Aorta (tissue), 5 donors: ENCODE results near the gene PTBP3. TPM values are rescaled to one million over a fixed set of nuclear protein-coding genes. Genes with fewer than 3 reads are reported as not detected.
"Not testable (repeated sequence)": the region's sequence is repeated elsewhere in the genome, so short reads cannot be mapped to it uniquely, and the experiment has no call there.

Experiments
- ATAC-seq: fragments of 200-7000 bp; cut with Tn5 transposase; one replicate; pipeline ENCODE4 v1.9.1; 2022; ENCODE audit warnings: moderate library complexity; ENCODE audit not compliant: low FRiP score
- DNase-seq, 2 donors: peaks; one replicate each; pipeline ENCODE4 v3.0.0-alpha.2; 2020
- H3K27ac ChIP-seq, 2 donors: one replicate each; pipeline ENCODE4 v1.5.1; 2013; ENCODE audit warnings: low read length in 2 of 2, mild to moderate bottlenecking in 2 of 2, moderate library complexity in 2 of 2, control low read depth in 1 of 2, inconsistent platforms in 1 of 2, low read depth in 1 of 2
- H3K27me3 ChIP-seq, 2 donors: one replicate each; pipeline ENCODE4 v1.6.1; 2013; ENCODE audit warnings: control low read depth in 1 of 2, low read length in 1 of 2, mild to moderate bottlenecking in 1 of 2, moderate library complexity in 1 of 2; ENCODE audit not compliant: insufficient read depth in 2 of 2, control insufficient read depth in 1 of 2
- H3K36me3 ChIP-seq, 2 donors: one replicate each; pipeline ENCODE4 v1.6.1; 2013; ENCODE audit warnings: control low read depth in 1 of 2, low read length in 1 of 2, mild to moderate bottlenecking in 1 of 2; ENCODE audit not compliant: insufficient read depth in 2 of 2, control insufficient read depth in 1 of 2
- H3K4me1 ChIP-seq, 2 donors: one replicate each; pipeline ENCODE4 v1.6.1; 2013; ENCODE audit warnings: low read length in 2 of 2, control low read depth in 1 of 2, mild to moderate bottlenecking in 1 of 2, moderate library complexity in 1 of 2; ENCODE audit not compliant: insufficient read depth in 2 of 2, control insufficient read depth in 1 of 2
- H3K4me3 ChIP-seq, 2 donors: one replicate each; pipeline ENCODE4 v1.5.1; 2013; ENCODE audit warnings: low read length in 2 of 2, control low read depth in 1 of 2, mild to moderate bottlenecking in 1 of 2
- H3K9me3 ChIP-seq: one replicate; pipeline ENCODE4 v1.6.1; 2013; ENCODE audit warnings: mild to moderate bottlenecking, low read length; ENCODE audit not compliant: control insufficient read depth
- WGBS, 2 donors: extraction: QIAGEN DNeasy Blood & Tissue Kit; methylation state at CpG; one replicate each; pipeline ENCODE4 v1.1.7; 2013; 5-methylcytosine and 5-hydroxymethylcytosine counted together
- intact Hi-C, 2 donors: fragments of 100-400 bp; cut with DNase I; formaldehyde crosslinking; loops; one replicate each; pipeline versions ENCODE4 v1.14.2 to v1.15.0; 2022
- polyA plus RNA-seq, 2 donors: library from polyadenylated mRNA; stranded (reverse); fragments of 200-250 nt; gene quantifications; one replicate each; pipeline ENCODE4 v1.2.3, GENCODE V29; 2013
- total RNA-seq, 2 donors: library from RNA; stranded (reverse); fragmentation: NEBNext Ultra II Directional; extraction: Animal tissue kit (Norgen Biotek cat#: 25700); gene quantifications; one replicate each; pipeline ENCODE4 v1.2.1, GENCODE V29; 2021
- donor health status: healthy with polysubstance abuse.
- donor health status: Bipolar disorder and iron deficiency.
- donor health status: DM: no; HTN: no; CAD: no.
- donor health status: DM: no; HTN: no; CAD: no.
- donor health status: DM: yes; HTN: yes; CAD: no.

PTBP3 gene
- total and polyA plus RNA-seq, 4 donors = 5.2 to 74.1 (median 26.3) TPM

DNA sequence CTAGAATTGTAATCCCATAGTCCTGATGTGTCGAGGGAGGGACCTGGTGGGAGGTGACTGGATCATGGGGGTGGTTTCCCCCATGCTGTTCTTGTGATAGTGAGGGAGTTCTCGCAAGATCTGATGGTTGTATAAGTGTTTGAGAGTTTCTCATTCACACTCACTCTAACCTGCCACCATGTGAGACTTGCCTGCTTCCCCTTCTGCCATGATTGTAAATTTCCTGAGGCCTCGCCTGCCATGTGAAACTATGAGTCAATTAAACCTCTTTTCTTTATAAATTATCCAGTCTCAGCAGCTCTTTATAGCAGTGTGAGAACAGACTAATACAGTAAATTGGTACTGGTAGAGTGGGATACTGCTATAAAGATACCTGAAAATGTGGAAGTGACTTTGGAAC is 50.6 kb downstream of the PTBP3 start:
- WGBS, 2 donors = 93 to 96% methylated on average over 3 of the region's 3 CpGs
- intact Hi-C loops, H3K4me3 ChIP-seq, H3K27me3 ChIP-seq, H3K4me1 ChIP-seq, DNase-seq, H3K27ac ChIP-seq, H3K9me3 ChIP-seq, H3K36me3 ChIP-seq, ATAC-seq: not testable (repeated sequence)

DNA sequence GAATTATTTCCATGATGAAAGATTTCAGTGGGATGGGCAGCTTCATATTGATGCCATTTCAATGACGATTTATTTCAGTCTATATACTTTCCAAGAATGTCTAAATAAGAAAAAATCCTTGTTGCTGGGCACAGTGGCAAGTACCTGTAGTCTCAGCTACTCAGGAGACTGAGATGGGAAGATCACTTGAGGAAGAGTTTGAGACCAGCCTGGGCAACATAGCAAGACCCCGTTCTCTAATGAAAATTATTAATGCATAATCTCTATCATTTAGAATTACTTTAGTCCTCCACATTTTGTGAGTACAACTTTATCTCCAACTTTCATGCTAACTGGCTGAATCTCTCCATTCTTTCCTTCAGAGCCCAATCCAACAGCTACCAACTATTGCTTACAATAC is 52.5 kb downstream of the PTBP3 start:
- no peak overlapping the region for H3K27ac ChIP-seq
- no peaks in the 10 kb centered on the region for H3K27me3 ChIP-seq
- ATAC-seq = no peak
- WGBS, 2 donors = 96 to 98% methylated on average over 2 of the region's 2 CpGs
- no peaks in the 10 kb centered on the region for H3K36me3 ChIP-seq
- H3K4me3 ChIP-seq = no peak overlapping the region
- DNase-seq = no peak
- intact Hi-C loops = no loop called here
- no peaks in the 10 kb centered on the region for H3K9me3 ChIP-seq
- peaks cover 0 to 3% of the 10 kb centered on the region in 2 donors for H3K4me1 ChIP-seq

DNA sequence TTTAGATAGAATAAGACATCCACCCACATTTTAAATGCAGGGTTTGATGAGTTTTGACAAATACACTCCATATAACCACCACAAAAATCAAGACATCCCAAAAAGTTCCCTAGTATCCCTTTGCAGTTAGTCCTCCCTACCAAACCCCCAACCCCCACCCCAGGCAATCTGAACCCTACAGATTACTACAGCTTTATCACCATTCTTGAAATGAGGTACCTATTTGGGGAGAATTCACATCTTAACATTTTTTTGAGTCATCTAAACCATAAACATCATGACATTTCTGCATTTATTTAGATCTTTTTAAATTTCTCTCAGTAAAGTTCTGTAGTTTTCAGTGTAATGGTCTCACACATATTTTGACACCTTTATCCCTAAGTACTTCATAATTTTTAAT is 53.9 kb downstream of the PTBP3 start:
- Histone ChIP-seq H3K27me3 (no peaks in the 10 kb centered on the region), H3K9me3 (no peaks in the 10 kb centered on the region), H3K4me3 (no peak overlapping the region), H3K4me1 (peaks cover 0 to 3% of the 10 kb centered on the region in 2 donors), H3K36me3 (no peaks in the 10 kb centered on the region), H3K27ac (no peak overlapping the region)
- DNase-seq (no peak), ATAC-seq (no peak)
- intact Hi-C loops = no loop called here

DNA sequence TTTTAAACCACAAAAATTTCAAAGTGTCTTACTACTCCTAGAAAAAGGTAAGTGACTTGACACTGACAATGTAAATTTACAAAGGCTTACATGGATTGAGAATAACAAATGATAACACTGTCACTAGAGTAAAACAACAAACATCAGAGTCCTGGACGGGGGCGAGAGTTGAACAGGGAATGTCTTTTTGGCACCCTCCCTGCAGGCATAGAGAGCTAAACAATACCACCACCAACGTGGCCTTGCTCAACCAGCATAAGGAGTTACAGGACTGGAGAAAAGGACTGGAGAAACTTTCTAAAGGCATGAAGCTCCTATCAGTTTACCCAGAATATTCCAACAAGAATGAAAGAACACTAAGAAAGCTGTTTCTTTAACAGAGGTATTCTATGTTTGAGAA is 55.3 kb downstream of the PTBP3 start:
- ATAC-seq (no peak), DNase-seq (no peak)
- H3K4me3 ChIP-seq = no peak overlapping the region
- H3K27me3 ChIP-seq = no peaks in the 10 kb centered on the region
- H3K4me1 ChIP-seq = peaks cover 0 to 3% of the 10 kb centered on the region in 2 donors
- no peaks in the 10 kb centered on the region for H3K9me3 ChIP-seq
- no peak overlapping the region for H3K27ac ChIP-seq
- intact Hi-C loops = no loop called here
- no peaks in the 10 kb centered on the region for H3K36me3 ChIP-seq
- WGBS, 2 donors = 12 to 20% methylated on average over 3 of the region's 3 CpGs

DNA sequence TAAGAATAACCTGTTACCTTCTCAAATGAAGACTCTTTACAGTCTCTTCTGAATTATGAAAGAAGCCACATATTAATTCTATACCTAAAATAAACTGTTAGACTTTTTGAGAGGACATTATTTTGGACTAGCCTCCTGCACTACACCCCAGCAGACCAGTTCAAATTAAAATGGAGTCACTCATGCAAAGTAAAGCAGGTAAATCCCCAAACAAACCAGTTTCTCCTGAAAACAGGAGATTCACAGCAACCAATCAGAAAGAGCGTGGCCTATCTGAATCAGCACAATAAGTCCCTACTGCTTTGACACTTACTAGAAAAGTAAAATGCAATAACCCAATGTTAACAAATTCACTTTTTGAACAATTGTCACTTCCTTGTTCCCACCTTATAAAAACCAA is 58.8 kb downstream of the PTBP3 start:
- WGBS, 2 donors = 98 to 100% methylated on average over 1 of the region's 1 CpG
- intact Hi-C loops = no loop called here
- ATAC-seq = no peak

DNA sequence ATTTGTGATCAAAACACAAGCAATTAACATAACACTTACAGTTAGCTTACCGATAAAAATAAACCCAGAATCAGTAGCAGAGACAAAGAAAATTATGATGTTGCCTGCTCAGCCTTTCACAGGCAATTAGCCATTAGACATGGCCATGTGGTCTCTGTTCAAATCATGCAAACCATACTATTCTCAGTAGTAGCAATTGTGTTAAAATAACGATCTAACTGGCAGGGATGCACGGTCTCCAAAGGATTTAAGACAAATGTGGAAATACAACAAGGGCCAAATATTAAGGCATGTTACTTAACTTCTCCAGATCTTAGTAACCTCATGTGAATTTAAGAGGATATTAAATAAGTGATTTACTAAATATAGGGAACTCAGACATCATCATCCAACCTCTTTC is 59.5 kb downstream of the PTBP3 start:
- ATAC-seq (no peak), DNase-seq (no peak)
- Histone ChIP-seq H3K27ac (no peak overlapping the region), H3K4me1 (peaks cover 0 to 3% of the 10 kb centered on the region in 2 donors), H3K36me3 (peaks cover 0 to 2% of the 10 kb centered on the region in 2 donors), H3K27me3 (no peaks in the 10 kb centered on the region), H3K9me3 (no peaks in the 10 kb centered on the region), H3K4me3 (no peak overlapping the region)
- intact Hi-C loops = no loop called here
- 57 to 65% methylated on average over 3 of the region's 3 CpGs for WGBS, 2 donors

More for the DNA sequence above, 58.8 kb downstream of the PTBP3 start:
- Histone ChIP-seq H3K27me3 (no peaks in the 10 kb centered on the region), H3K9me3 (no peaks in the 10 kb centered on the region), H3K36me3 (peaks cover 0 to 2% of the 10 kb centered on the region in 2 donors), H3K27ac (no peak overlapping the region), H3K4me1 (peaks cover 0 to 3% of the 10 kb centered on the region in 2 donors), H3K4me3 (no peak overlapping the region)
- DNase-seq = no peak

DNA sequence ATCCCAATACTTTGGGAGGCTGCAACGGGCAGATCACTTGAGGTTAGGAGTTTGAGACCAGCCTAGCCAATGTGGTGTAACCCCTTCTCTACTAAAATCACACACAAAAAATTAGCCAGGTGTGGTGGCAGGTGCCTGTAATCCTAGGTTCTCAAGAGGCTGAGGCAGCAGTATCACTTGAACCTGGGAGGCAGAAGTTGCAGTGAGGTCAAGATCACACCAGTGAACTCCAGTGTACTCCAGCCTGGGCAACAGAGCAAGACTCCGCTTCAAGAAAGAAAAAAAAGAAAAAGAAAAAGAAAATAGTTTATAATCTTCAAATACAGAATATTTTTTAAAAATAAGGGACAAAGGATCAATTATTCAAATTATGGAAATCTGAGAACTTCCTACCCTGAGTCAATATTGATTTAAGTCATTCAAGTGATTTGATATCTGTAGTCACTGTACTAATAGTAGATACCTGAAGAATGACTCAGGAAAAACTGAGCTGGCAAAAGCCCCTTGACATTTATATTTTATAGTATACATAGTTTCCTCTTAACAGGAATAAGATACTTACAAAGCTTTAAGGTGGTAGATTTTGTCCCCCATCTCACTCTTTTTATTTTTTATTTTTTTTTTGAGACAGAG is 61.8 kb downstream of the PTBP3 start:
- Histone ChIP-seq H3K27ac (no peak overlapping the region), H3K4me3 (no peak overlapping the region), H3K27me3 (no peaks in the 10 kb centered on the region), H3K4me1 (no peaks in the 10 kb centered on the region), H3K36me3 (peaks cover 0 to 2% of the 10 kb centered on the region in 2 donors), H3K9me3 (no peaks in the 10 kb centered on the region)
- DNase-seq = no peak
- 97 to 98% methylated on average over 2 of the region's 2 CpGs for WGBS, 2 donors
- no peak for ATAC-seq
- intact Hi-C loops = no loop called here

DNA sequence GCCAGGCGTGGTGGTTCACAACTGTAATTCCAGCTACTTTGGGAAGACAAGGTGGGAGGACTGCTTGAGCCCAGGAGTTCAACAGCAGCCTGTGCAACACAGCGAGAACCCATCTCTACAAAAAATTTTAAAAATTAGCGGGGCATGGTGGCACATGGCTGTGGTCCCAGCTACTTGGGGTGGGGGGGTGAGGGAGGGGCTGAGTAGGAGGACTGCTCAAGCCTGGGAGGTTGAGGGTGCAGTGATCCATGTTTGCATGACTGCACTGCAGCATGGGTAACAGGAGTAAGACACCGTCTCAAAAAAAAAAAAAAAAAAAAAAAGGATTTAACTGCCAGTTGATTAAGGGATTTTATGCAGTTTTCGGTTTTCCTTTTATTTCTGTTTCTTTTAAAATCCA is 65.0 kb downstream of the PTBP3 start:
- WGBS, 2 donors = 92 to 95% methylated on average over 5 of the region's 5 CpGs

DNA sequence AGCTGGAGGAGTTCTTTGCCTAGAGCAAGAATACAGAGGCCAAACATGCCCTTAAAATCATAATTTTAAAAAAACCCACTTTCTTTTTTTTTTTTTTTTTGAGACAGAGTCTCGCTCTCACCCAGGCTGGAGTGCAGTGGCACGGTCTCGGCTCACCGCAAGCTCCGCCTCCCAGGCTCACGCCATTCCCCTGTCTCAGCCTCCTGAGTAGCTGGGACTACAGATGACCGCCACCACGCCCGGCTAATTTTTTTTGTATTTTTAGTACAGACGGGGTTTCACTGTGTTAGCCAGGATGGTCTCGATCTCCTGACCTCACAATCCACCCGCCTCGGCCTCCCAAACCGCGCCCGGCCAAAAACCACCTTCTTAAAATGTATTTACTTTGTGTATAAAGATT is 66.3 kb downstream of the PTBP3 start:
- H3K27me3 ChIP-seq, H3K9me3 ChIP-seq, intact Hi-C loops, H3K36me3 ChIP-seq, H3K4me3 ChIP-seq, H3K27ac ChIP-seq, ATAC-seq, DNase-seq, H3K4me1 ChIP-seq: not testable (repeated sequence)
- 97% methylated on average over 16 of the region's 16 CpGs for WGBS, 2 donors

More for the DNA sequence above, 65.0 kb downstream of the PTBP3 start:
- Histone ChIP-seq H3K9me3 (no peaks in the 10 kb centered on the region), H3K27me3 (no peaks in the 10 kb centered on the region), H3K27ac (no peak overlapping the region), H3K4me3 (no peak overlapping the region), H3K36me3 (peaks cover 0 to 2% of the 10 kb centered on the region in 2 donors), H3K4me1 (no peaks in the 10 kb centered on the region)
- DNase-seq (no peak), ATAC-seq (no peak)
- intact Hi-C loops = no loop called here
